ENCODE measurements around the gene MKLN1.
"Not testable (repeated sequence)": the region's sequence is repeated elsewhere in the genome, so short reads cannot be mapped to it uniquely, and the experiment has no call there.

The MKLN1 gene

DNA sequence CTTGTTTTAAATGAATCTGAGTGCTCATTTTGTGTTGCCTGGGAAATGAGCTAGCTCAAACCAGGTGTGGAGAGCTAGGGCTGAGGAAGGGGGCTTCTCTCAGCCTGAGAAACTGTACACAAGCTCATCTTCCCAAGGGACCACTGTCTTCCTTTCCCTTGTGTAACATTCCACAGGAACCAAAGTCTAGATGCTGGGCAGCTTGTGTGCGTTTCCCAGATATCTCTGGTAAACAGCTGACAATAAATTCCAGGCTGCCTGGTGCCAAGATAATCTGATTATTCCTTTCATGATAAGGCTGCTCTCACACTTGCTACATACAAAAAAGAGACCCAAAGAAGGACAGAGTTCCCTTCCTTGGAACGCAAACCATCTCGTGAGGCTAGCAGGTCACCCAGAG is 33.1 kb upstream of the MKLN1 start:
- Histone ChIP-seq H3K4me1 (ENCODE audit: control insufficient read depth, insufficient read depth, low read length, poor library complexity, severe bottlenecking) (no peaks in the 10 kb centered on the region), H3K4me3 (ENCODE audit: insufficient read depth, low read depth, low read length, poor library complexity, severe bottlenecking) (no peak overlapping the region), H3K27ac (ENCODE audit: insufficient read depth, low read length, poor library complexity, severe bottlenecking) (no peak overlapping the region), H3K36me3 (ENCODE audit: control insufficient read depth, insufficient read depth, low read length) (no peaks in the 10 kb centered on the region), H3K9me3 (ENCODE audit: control insufficient read depth, low read length) (no peaks in the 10 kb centered on the region), H3K27me3 (replicated peaks; ENCODE audit: control insufficient read depth, insufficient read depth, low read length, poor library complexity, severe bottlenecking) (no peaks in the 10 kb centered on the region)
- DNase-seq: no peak

- no peak for DNase-seq
- no peaks in the 10 kb centered on the region for H3K36me3 ChIP-seq (ENCODE audit: control insufficient read depth, insufficient read depth, low read length)
- H3K4me1 ChIP-seq (ENCODE audit: control insufficient read depth, insufficient read depth, low read length, poor library complexity, severe bottlenecking): no peaks in the 10 kb centered on the region
- H3K27me3 ChIP-seq (replicated peaks; ENCODE audit: control insufficient read depth, insufficient read depth, low read length, poor library complexity, severe bottlenecking): no peaks in the 10 kb centered on the region
- no peak overlapping the region for H3K27ac ChIP-seq (ENCODE audit: insufficient read depth, low read length, poor library complexity, severe bottlenecking)
- H3K4me3 ChIP-seq (ENCODE audit: insufficient read depth, low read depth, low read length, poor library complexity, severe bottlenecking): no peak overlapping the region
- H3K9me3 ChIP-seq (ENCODE audit: control insufficient read depth, low read length): no peaks in the 10 kb centered on the region
Measured at GRCh38 chr7:131298608-131298992, 29.1 kb upstream of the MKLN1 start.

- H3K9me3 ChIP-seq (ENCODE audit: control insufficient read depth, low read length): no peaks in the 10 kb centered on the region
- DNase-seq: no peak
- no peak overlapping the region for H3K27ac ChIP-seq (ENCODE audit: insufficient read depth, low read length, poor library complexity, severe bottlenecking)
- H3K4me1 ChIP-seq (ENCODE audit: control insufficient read depth, insufficient read depth, low read length, poor library complexity, severe bottlenecking): no peaks in the 10 kb centered on the region
- no peak overlapping the region for H3K4me3 ChIP-seq (ENCODE audit: insufficient read depth, low read depth, low read length, poor library complexity, severe bottlenecking)
- H3K36me3 ChIP-seq (ENCODE audit: control insufficient read depth, insufficient read depth, low read length): no peaks in the 10 kb centered on the region
- H3K27me3 ChIP-seq (replicated peaks; ENCODE audit: control insufficient read depth, insufficient read depth, low read length, poor library complexity, severe bottlenecking): no peaks in the 10 kb centered on the region
Measured at GRCh38 chr7:131299074-131299473, 28.6 kb upstream of the MKLN1 start.

DNA sequence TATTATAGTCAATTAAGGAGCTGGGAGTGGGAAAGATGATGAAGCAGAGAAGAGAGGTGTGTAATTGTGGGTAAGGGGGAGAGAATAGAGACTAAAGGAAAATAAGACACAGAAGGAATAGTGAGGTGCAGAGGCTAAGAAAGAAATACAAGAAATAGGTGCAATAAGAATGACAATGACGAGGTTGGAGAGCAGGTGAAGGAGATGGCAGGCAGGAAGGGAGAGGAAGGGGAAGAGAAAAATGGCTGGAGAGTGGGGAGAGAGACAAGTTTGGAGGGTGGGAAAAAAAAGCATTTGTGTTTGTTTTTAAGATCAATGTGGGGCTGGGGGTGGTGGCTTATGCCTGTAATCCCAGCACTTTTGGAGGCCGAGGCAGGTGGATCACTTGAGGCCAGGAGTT is 27.6 kb upstream of the MKLN1 start:
- Histone ChIP-seq H3K4me3 (ENCODE audit: insufficient read depth, low read depth, low read length, poor library complexity, severe bottlenecking) (no peak overlapping the region), H3K36me3 (ENCODE audit: control insufficient read depth, insufficient read depth, low read length) (no peaks in the 10 kb centered on the region), H3K27me3 (replicated peaks; ENCODE audit: control insufficient read depth, insufficient read depth, low read length, poor library complexity, severe bottlenecking) (no peaks in the 10 kb centered on the region), H3K4me1 (ENCODE audit: control insufficient read depth, insufficient read depth, low read length, poor library complexity, severe bottlenecking) (no peaks in the 10 kb centered on the region), H3K27ac (ENCODE audit: insufficient read depth, low read length, poor library complexity, severe bottlenecking) (no peak overlapping the region), H3K9me3 (ENCODE audit: control insufficient read depth, low read length) (no peaks in the 10 kb centered on the region)
- DNase-seq: no peak

DNA sequence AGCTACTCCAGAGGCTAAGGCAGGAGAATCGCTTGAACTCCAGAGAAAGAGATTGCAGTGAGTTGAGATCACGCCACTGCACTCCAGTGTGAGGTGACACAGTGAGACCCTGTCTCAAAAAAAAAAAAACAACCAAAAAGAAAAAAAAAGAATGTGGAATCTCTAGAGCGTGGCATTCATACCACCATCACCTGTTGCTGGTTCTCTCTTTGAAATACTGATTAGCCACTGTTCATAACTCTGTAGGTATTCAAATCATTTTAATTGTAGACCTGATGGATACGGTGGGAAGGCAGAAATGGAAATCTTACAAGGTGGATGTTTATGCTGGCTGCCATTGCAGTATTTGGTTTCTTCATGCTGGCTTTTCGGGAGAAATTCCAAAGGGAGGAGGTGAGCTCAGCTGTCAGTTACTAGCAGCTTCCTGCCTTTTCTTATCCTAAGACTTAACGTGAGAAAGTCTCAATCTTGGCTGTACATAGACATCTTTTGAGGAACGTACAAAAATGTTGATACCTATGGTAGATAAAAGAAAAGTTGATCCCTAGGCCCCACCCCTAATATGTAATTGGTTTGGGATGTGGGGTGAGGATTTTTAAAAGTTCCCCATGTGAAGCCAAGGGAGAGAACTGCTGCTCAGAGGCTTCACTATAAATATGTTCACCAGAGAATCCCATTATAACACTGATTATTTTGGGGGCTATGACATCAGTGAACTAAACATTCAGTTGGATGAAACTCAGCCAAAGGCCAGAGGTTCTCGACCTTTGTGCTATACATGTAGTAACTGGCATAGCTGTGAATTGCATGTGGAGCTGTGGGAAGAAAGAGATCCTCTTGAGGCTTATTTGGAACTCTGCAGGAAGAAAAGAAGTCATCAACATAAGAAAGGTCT is 26.9 kb upstream of the MKLN1 start:
- H3K9me3 ChIP-seq (ENCODE audit: control insufficient read depth, low read length): no peaks in the 10 kb centered on the region
- no peak overlapping the region for H3K4me3 ChIP-seq (ENCODE audit: insufficient read depth, low read depth, low read length, poor library complexity, severe bottlenecking)
- no peak for DNase-seq
- no peaks in the 10 kb centered on the region for H3K36me3 ChIP-seq (ENCODE audit: control insufficient read depth, insufficient read depth, low read length)
- no peaks in the 10 kb centered on the region for H3K27me3 ChIP-seq (replicated peaks; ENCODE audit: control insufficient read depth, insufficient read depth, low read length, poor library complexity, severe bottlenecking)
- no peak overlapping the region for H3K27ac ChIP-seq (ENCODE audit: insufficient read depth, low read length, poor library complexity, severe bottlenecking)
- no peaks in the 10 kb centered on the region for H3K4me1 ChIP-seq (ENCODE audit: control insufficient read depth, insufficient read depth, low read length, poor library complexity, severe bottlenecking)

GRCh38 chr7:131302446-131302845 is 25.2 kb upstream of the MKLN1 start:
- DNase-seq: no peak
- no peaks in the 10 kb centered on the region for H3K36me3 ChIP-seq (ENCODE audit: control insufficient read depth, insufficient read depth, low read length)
- H3K4me1 ChIP-seq (ENCODE audit: control insufficient read depth, insufficient read depth, low read length, poor library complexity, severe bottlenecking): no peaks in the 10 kb centered on the region
- no peak overlapping the region for H3K27ac ChIP-seq (ENCODE audit: insufficient read depth, low read length, poor library complexity, severe bottlenecking)
- no peaks in the 10 kb centered on the region for H3K9me3 ChIP-seq (ENCODE audit: control insufficient read depth, low read length)
- H3K27me3 ChIP-seq (replicated peaks; ENCODE audit: control insufficient read depth, insufficient read depth, low read length, poor library complexity, severe bottlenecking): no peaks in the 10 kb centered on the region
- H3K4me3 ChIP-seq (ENCODE audit: insufficient read depth, low read depth, low read length, poor library complexity, severe bottlenecking): no peak overlapping the region

DNA sequence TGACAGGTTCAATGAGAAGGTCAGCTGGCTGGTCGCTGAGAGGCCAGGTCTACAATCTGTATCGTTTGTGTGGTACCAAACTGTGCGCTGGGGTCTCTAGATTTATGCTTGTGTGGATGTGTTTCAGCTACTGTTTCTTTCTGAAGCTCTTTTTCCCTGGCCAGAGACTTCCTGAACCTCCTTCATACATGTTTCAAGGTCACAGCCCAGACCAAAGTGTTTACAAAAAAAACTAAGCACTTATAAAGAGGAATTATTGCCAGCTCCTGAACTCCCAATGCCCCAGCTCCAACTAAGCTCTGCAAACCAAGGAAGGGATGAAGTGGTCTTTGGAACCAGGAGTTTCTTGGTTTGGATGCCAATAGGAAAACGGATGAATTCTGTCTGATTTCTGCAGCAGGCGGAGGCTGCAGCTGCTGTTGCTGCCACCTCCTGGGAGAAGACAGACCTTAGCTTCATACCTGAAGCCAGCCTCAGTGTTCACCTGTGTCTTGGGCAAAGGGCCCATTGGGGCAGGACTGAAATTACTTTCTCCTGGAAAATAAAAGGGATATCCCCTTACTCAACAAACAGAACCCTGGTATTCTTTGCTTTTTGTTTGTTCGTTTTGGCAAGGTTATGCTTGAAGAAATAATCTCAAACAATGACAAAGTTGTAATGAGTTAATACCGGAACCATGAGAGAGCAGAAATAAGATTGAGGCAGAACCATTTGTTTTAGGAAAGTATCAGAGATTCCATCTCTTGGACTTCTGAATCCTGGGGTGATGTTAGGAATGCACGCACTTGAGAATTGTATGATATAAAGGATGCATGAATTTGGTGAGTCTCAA is 24.6 kb upstream of the MKLN1 start:
- H3K4me3 ChIP-seq (ENCODE audit: insufficient read depth, low read depth, low read length, poor library complexity, severe bottlenecking): no peak overlapping the region
- no peak overlapping the region for H3K27ac ChIP-seq (ENCODE audit: insufficient read depth, low read length, poor library complexity, severe bottlenecking)
- H3K36me3 ChIP-seq (ENCODE audit: control insufficient read depth, insufficient read depth, low read length): no peaks in the 10 kb centered on the region
- H3K27me3 ChIP-seq (replicated peaks; ENCODE audit: control insufficient read depth, insufficient read depth, low read length, poor library complexity, severe bottlenecking): no peaks in the 10 kb centered on the region
- no peaks in the 10 kb centered on the region for H3K9me3 ChIP-seq (ENCODE audit: control insufficient read depth, low read length)
- no peaks in the 10 kb centered on the region for H3K4me1 ChIP-seq (ENCODE audit: control insufficient read depth, insufficient read depth, low read length, poor library complexity, severe bottlenecking)
- DNase-seq: peak in 1 of 3 donors; percentile 4

DNA sequence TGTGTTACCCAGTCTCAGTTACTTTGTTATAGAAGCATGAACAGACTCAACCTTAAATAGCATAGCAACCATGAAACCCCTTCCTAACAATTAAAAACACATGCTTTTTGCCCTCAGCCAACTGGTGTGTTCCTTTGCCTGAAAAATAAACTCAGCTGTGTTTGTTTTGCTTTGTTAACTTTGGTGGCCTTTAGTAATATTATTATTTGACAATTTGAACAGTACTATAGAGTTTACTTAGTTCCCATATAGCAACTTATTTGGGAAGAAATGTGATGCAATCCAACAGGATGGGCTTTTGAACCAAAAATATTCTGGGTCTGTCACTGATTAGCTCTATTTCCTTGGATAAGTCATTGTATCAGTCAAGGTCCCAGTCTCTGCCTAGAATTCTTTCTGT is 22.5 kb upstream of the MKLN1 start:
- Histone ChIP-seq H3K27ac (ENCODE audit: insufficient read depth, low read length, poor library complexity, severe bottlenecking) (no peak overlapping the region), H3K4me1 (ENCODE audit: control insufficient read depth, insufficient read depth, low read length, poor library complexity, severe bottlenecking) (no peaks in the 10 kb centered on the region), H3K27me3 (replicated peaks; ENCODE audit: control insufficient read depth, insufficient read depth, low read length, poor library complexity, severe bottlenecking) (no peaks in the 10 kb centered on the region), H3K4me3 (ENCODE audit: insufficient read depth, low read depth, low read length, poor library complexity, severe bottlenecking) (no peak overlapping the region), H3K36me3 (ENCODE audit: control insufficient read depth, insufficient read depth, low read length) (no peaks in the 10 kb centered on the region), H3K9me3 (ENCODE audit: control insufficient read depth, low read length) (no peaks in the 10 kb centered on the region)
- DNase-seq: no peak

DNA sequence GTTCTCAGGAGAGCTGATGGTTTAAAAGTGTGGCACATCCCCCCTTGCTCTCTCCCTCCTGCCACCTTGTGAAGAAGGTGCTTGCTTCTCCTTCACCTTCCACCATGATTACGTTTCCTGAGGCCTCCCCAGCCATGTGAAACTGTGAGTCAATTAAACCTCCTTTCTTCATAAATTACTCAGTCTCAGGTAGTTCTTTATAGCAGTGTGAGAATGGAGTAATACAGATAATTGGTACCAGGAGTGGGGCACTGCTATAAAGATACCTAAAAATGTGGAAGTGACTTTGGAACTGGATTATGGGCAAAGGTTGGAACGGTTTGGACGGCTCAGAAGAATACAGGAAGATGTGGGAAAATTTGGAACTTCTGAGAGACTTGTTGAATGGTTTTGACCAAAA is 21.6 kb upstream of the MKLN1 start:
- H3K27me3 ChIP-seq (replicated peaks; ENCODE audit: control insufficient read depth, insufficient read depth, low read length, poor library complexity, severe bottlenecking); H3K9me3 ChIP-seq (ENCODE audit: control insufficient read depth, low read length); H3K36me3 ChIP-seq (ENCODE audit: control insufficient read depth, insufficient read depth, low read length); H3K27ac ChIP-seq (ENCODE audit: insufficient read depth, low read length, poor library complexity, severe bottlenecking); H3K4me3 ChIP-seq (ENCODE audit: insufficient read depth, low read depth, low read length, poor library complexity, severe bottlenecking); DNase-seq; H3K4me1 ChIP-seq (ENCODE audit: control insufficient read depth, insufficient read depth, low read length, poor library complexity, severe bottlenecking): not testable (repeated sequence)

- Histone ChIP-seq H3K4me1 (ENCODE audit: control insufficient read depth, insufficient read depth, low read length, poor library complexity, severe bottlenecking) (no peaks in the 10 kb centered on the region), H3K27ac (ENCODE audit: insufficient read depth, low read length, poor library complexity, severe bottlenecking) (no peak overlapping the region), H3K4me3 (ENCODE audit: insufficient read depth, low read depth, low read length, poor library complexity, severe bottlenecking) (no peak overlapping the region), H3K9me3 (ENCODE audit: control insufficient read depth, low read length) (no peaks in the 10 kb centered on the region), H3K27me3 (replicated peaks; ENCODE audit: control insufficient read depth, insufficient read depth, low read length, poor library complexity, severe bottlenecking) (no peaks in the 10 kb centered on the region), H3K36me3 (ENCODE audit: control insufficient read depth, insufficient read depth, low read length) (no peaks in the 10 kb centered on the region)
- DNase-seq: no peak
Measured at GRCh38 chr7:131306777-131307176, 20.9 kb upstream of the MKLN1 start.
